Measurements from ENCODE around the gene ERG. TPM values are rescaled to one million over a fixed set of nuclear protein-coding genes. Genes with fewer than 3 reads are reported as not detected.

The ERG gene
- total and polyA plus RNA-seq, 4 donors = 3.3 to 6.0 (median 4.1) TPM

- TF ChIP-seq, protein P1, sequence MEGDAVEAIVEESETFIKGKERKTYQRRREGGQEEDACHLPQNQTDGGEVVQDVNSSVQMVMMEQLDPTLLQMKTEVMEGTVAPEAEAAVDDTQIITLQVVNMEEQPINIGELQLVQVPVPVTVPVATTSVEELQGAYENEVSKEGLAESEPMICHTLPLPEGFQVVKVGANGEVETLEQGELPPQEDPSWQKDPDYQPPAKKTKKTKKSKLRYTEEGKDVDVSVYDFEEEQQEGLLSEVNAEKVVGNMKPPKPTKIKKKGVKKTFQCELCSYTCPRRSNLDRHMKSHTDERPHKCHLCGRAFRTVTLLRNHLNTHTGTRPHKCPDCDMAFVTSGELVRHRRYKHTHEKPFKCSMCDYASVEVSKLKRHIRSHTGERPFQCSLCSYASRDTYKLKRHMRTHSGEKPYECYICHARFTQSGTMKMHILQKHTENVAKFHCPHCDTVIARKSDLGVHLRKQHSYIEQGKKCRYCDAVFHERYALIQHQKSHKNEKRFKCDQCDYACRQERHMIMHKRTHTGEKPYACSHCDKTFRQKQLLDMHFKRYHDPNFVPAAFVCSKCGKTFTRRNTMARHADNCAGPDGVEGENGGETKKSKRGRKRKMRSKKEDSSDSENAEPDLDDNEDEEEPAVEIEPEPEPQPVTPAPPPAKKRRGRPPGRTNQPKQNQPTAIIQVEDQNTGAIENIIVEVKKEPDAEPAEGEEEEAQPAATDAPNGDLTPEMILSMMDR (IDR thresholded peaks at IDR 0.05; ENCODE audit: low read depth, low read length, missing input control) = no peak
These were observed 18.4 kb downstream of the ERG start (continued) for GRCh38 chr21:38479641-38480525.

- 54% methylated on average over 4 of the region's 4 CpGs for WGBS
- DNase-seq (ENCODE audit: low spot score) = no peak
- Histone ChIP-seq H3K4me1 (ENCODE audit: control insufficient read depth in 4 of 4, insufficient read depth in 4 of 4, low read length in 3 of 4) (peaks cover 0 to 2% (median 0%) of the 10 kb centered on the region in 4 donors), H3K27ac (ENCODE audit: low read depth in 1 of 2, low read length in 2 of 2) (no peak overlapping the region), H3K9me3 (ENCODE audit: control insufficient read depth in 4 of 4, low read length in 3 of 4) (no peaks in the 10 kb centered on the region), H3K27me3 (ENCODE audit: control insufficient read depth in 4 of 4, insufficient read depth in 4 of 4, low read length in 3 of 4) (peaks cover 0 to 13% (median 2%) of the 10 kb centered on the region in 4 donors), H3K36me3 (ENCODE audit: control insufficient read depth in 4 of 4, insufficient read depth in 3 of 4, low read depth in 1 of 4, low read length in 3 of 4) (no peaks in the 10 kb centered on the region), H3K9ac (ENCODE audit: low read depth in 1 of 2, low read length in 2 of 2) (no peak overlapping the region), H3K4me3 (ENCODE audit: low read depth in 1 of 3, low read length in 3 of 3) (no peak overlapping the region)
- no peak for TF ChIP-seq ATF3 (IDR thresholded peaks at IDR 0.05)
- TF ChIP-seq MAX (IDR thresholded peaks at IDR 0.05) = no peak
- TF ChIP-seq FOXA1 (IDR thresholded peaks at IDR 0.05) = no peak
- no peak for TF ChIP-seq FOXA2 (IDR thresholded peaks at IDR 0.05)
- TF ChIP-seq SP1 (IDR thresholded peaks at IDR 0.05) = no peak
- no peak for TF ChIP-seq HNF4A (conservative IDR thresholded peaks at IDR 0.05)
- TF ChIP-seq GABPA (IDR thresholded peaks at IDR 0.05 in 1 of 2, conservative IDR thresholded peaks at IDR 0.05 in 1 of 2) = no peak
- no peak for TF ChIP-seq ZBTB33 (IDR thresholded peaks at IDR 0.05)
- no peak for TF ChIP-seq EGR1 (IDR thresholded peaks at IDR 0.05; ENCODE audit: low read depth in 2 of 2)
- no peak for TF ChIP-seq HNF4G (IDR thresholded peaks at IDR 0.05)
- no peak for TF ChIP-seq TAF1 (conservative IDR thresholded peaks at IDR 0.05)
- TF ChIP-seq, protein P1 (IDR thresholded peaks at IDR 0.05; ENCODE audit: low read depth, low read length, missing input control) = no peak
- no peak for TF ChIP-seq JUND (IDR thresholded peaks at IDR 0.05)
- TF ChIP-seq NR2F2 (IDR thresholded peaks at IDR 0.05) = no peak
These were observed 19.5 kb downstream of the ERG start for GRCh38 chr21:38478782-38479181.
